C4-2B (cell line): ENCODE measurements around the gene ADA.

Experiments used
- H3K27ac ChIP-seq: fragments of 450-650 bp; 2 replicates; pipeline ENCODE4 v1.5.1; 2017
- CTCF ChIP-seq: fragments of 450-650 bp; conservative IDR thresholded peaks from 2 replicates; pipeline ENCODE4 v1.5.1; 2017; ENCODE audit warnings: mild to moderate bottlenecking
- ZFX ChIP-seq: fragments of 450-650 bp; IDR thresholded peaks from 2 replicates; pipeline ENCODE4 v1.6.1; 2017

The ADA gene

GRCh38 chr20:44618318-44618731 lies 33.2 kb downstream of the ADA start:
- H3K27ac ChIP-seq: no peak overlapping the region

GRCh38 chr20:44616604-44616964 lies 34.9 kb downstream of the ADA start:
- TF ChIP-seq CTCF: no peak
- no peak for TF ChIP-seq ZFX
- no peak overlapping the region for H3K27ac ChIP-seq

More at GRCh38 chr20:44618318-44618731, 33.2 kb downstream of the ADA start:
- TF ChIP-seq CTCF: no peak
- no peak for TF ChIP-seq ZFX

GRCh38 chr20:44615876-44616603 lies 35.5 kb downstream of the ADA start:
- H3K27ac ChIP-seq: no peak overlapping the region
- TF ChIP-seq CTCF: no peak
- TF ChIP-seq ZFX: no peak

GRCh38 chr20:44615169-44615791 lies 36.2 kb downstream of the ADA start:
- no peak for TF ChIP-seq CTCF
- TF ChIP-seq ZFX: no peak
- no peak overlapping the region for H3K27ac ChIP-seq

- TF ChIP-seq CTCF (no peak), ZFX (no peak)
- H3K27ac ChIP-seq: no peak overlapping the region
Measured at GRCh38 chr20:44614525-44614924, 37.0 kb downstream of the ADA start.

- H3K27ac ChIP-seq: no peak overlapping the region
- no peak for TF ChIP-seq CTCF
- no peak for TF ChIP-seq ZFX
Measured at GRCh38 chr20:44613575-44613974, 37.9 kb downstream of the ADA start.

GRCh38 chr20:44610313-44610962 lies 41.1 kb downstream of the ADA start:
- TF ChIP-seq ZFX: no peak
- peak; percentile 74 for TF ChIP-seq CTCF
- no peak overlapping the region for H3K27ac ChIP-seq
